Spleen (tissue), 7 donors: Measurements from ENCODE around the gene MSH5.

Experiments used
- CTCF ChIP-seq, 11 experiments: fragments of 200-600 bp in 7 of 11; fragments of 450-650 bp in 4 of 11; sonication (generic) in 4 of 11; IDR thresholded peaks in 8 of 11; conservative IDR thresholded peaks in 3 of 11; 1 replicate in 7 of 11; 2 replicates in 4 of 11; pipeline versions ENCODE4 v1.4.0 to v1.8.0; 2016 to 2021; ENCODE audit warnings: antibody characterized with exemption in 11 of 11, inconsistent platforms in 4 of 11, mild to moderate bottlenecking in 1 of 11
- POLR2A ChIP-seq, 3 donors: fragments of 450-650 bp; IDR thresholded peaks; one replicate each; pipeline ENCODE4 v1.5.1; 2017; ENCODE audit warnings: antibody characterized with exemption in 3 of 3, mild to moderate bottlenecking in 1 of 3
- donor health status: DM: no; HTN: no; CAD: no; lungs with moderate emphysema.
- donor health status: DM: no; HTN: no; CAD: no.
- donor health status: DM: no; HTN: no; CAD: no.

- TF ChIP-seq CTCF (IDR thresholded peaks at IDR 0.05 in 8 of 11, conservative IDR thresholded peaks at IDR 0.05 in 3 of 11) (peak in 5 of 11 experiments; percentile 9 to 35 (median 23)), POLR2A (IDR thresholded peaks at IDR 0.05) (peak in 1 of 3 donors; percentile 28)
Observed at GRCh38 chr6:31737991-31738979, 1.5 kb upstream of the MSH5 start.
